HCT116 (cell line): ENCODE results near the gene ICOS. TPM values are rescaled to one million over a fixed set of nuclear protein-coding genes. Genes with fewer than 3 reads are reported as not detected.

Experiments
- ATAC-seq: fragments of 200-7000 bp; cut with Tn5 transposase; 2 replicates; pipeline ENCODE4 v1.9.1; 2020; ENCODE audit warnings: mild to moderate bottlenecking, moderate library complexity
- BruUV-seq: library from RNA; stranded (reverse); fragments of 400-500 nt; replicated peaks from 2 replicates; lab custom pipeline; 2021; lab: Mats Ljungman, UMichigan
- CTCF ChIA-PET: fragments of 300-600 bp; sonication (Branson Sonifier 250); formaldehyde crosslinking; loops from one replicate; lab custom pipeline; 2021; ENCODE audit warnings: antibody characterized with exemption; lab: Charles Lee
- POLR2A ChIA-PET: fragments of 300-600, 350-600 bp; sonication (Branson Sonifier 250); formaldehyde crosslinking; loops from one replicate; lab custom pipeline; 2021; ENCODE audit warnings: antibody characterized with exemption; lab: Charles Lee
- RAD21 ChIA-PET, 2 experiments: fragments of 300-600 bp; sonication (Branson Sonifier 250); formaldehyde crosslinking; loops; one replicate each; lab custom pipeline; 2023; ENCODE audit warnings: low total read pairs in 2 of 2; ENCODE audit not compliant: uncharacterized antibody in 2 of 2, unreplicated experiment in 2 of 2, low non-redundant PET in 1 of 2; lab: Charles Lee
- DNase-seq: peaks from one replicate; pipeline ENCODE4 v3.0.0-alpha.2; 2010; ENCODE audit warnings: low read depth, low spot score
- H2AFZ ChIP-seq: fragments of 200-600 bp; shearing (Covaris generic), sonication (generic); 2 replicates; pipeline ENCODE4 v1.6.1; 2017; ENCODE audit warnings: low read depth, mixed run types, mixed read lengths, antibody characterized with exemption, low read length; ENCODE audit not compliant: poor library complexity, severe bottlenecking
- H3K27ac ChIP-seq: 2 replicates; pipeline ENCODE4 v1.5.1; 2012; ENCODE audit warnings: low read depth, low read length
- H3K27me3 ChIP-seq: fragments of 200-600 bp; sonication (generic); 2 replicates; pipeline ENCODE4 v1.6.1; 2016; ENCODE audit warnings: mixed run types, low read length, mixed read lengths; ENCODE audit not compliant: insufficient read depth
- H3K36me3 ChIP-seq, 2 experiments: fragments of 200-500 bp in 1 of 2; fragments of 200-600 bp in 1 of 2; sonication (Bioruptor generic) in 1 of 2; sonication (generic) in 1 of 2; 2 replicates each; pipeline versions ENCODE4 v1.5.1 to v1.6.1; 2014 to 2016; ENCODE audit warnings: low read length in 2 of 2, inconsistent platforms in 1 of 2, mixed read lengths in 1 of 2, mixed run types in 1 of 2; ENCODE audit not compliant: insufficient read depth in 2 of 2, control insufficient read depth in 1 of 2
- H3K4me1 ChIP-seq, 2 experiments: fragments of 200-600 bp in 1 of 2; sonication (generic) in 1 of 2; 2 replicates each; pipeline versions ENCODE4 v1.5.1 to v1.6.1; 2012 to 2017; ENCODE audit warnings: low read length in 2 of 2, inconsistent platforms in 1 of 2, mild to moderate bottlenecking in 1 of 2, mixed read lengths in 1 of 2, mixed run types in 1 of 2, moderate library complexity in 1 of 2; ENCODE audit not compliant: insufficient read depth in 2 of 2, control insufficient read depth in 1 of 2
- H3K4me2 ChIP-seq: fragments of 200-600 bp; sonication (generic); 2 replicates; pipeline ENCODE4 v1.6.1; 2017; ENCODE audit warnings: mixed run types, low read length, mixed read lengths
- H3K4me3 ChIP-seq, 2 experiments: fragments of 200-600 bp in 1 of 2; sonication (generic) in 1 of 2; replicated peaks in 1 of 2; 2 replicates each; pipeline ENCODE4 v1.5.1; 2011 to 2016; ENCODE audit warnings: low read length in 2 of 2, control low read depth in 1 of 2, low read depth in 1 of 2, mild to moderate bottlenecking in 1 of 2, mixed read lengths in 1 of 2, mixed run types in 1 of 2
- H3K79me2 ChIP-seq: fragments of 200-600 bp; sonication (generic); 2 replicates; pipeline ENCODE4 v1.6.1; 2017; ENCODE audit warnings: mild to moderate bottlenecking, mixed run types, low read length, moderate library complexity, mixed read lengths; ENCODE audit not compliant: insufficient read depth
- H3K9ac ChIP-seq: fragments of 200-600 bp; sonication (generic); 2 replicates; pipeline ENCODE4 v1.6.1; 2016; ENCODE audit warnings: low read length, mixed read lengths
- H3K9me2 ChIP-seq: fragments of 200-600 bp; sonication (generic), shearing (Covaris generic); 2 replicates; pipeline ENCODE4 v1.6.1; 2017; ENCODE audit warnings: mixed run types, mild to moderate bottlenecking, moderate library complexity; ENCODE audit not compliant: insufficient read depth
- H3K9me3 ChIP-seq, 2 experiments: fragments of 200-500 bp in 1 of 2; fragments of 200-600 bp in 1 of 2; sonication (Bioruptor generic) in 1 of 2; sonication (generic) in 1 of 2; 2 replicates each; pipeline ENCODE4 v1.6.1; 2014 to 2017; ENCODE audit warnings: low read length in 2 of 2, mixed read lengths in 2 of 2, inconsistent platforms in 1 of 2, low read depth in 1 of 2, mild to moderate bottlenecking in 1 of 2, mixed run types in 1 of 2, moderate library complexity in 1 of 2; ENCODE audit not compliant: control insufficient read depth in 1 of 2, insufficient read depth in 1 of 2
- H4K20me1 ChIP-seq: fragments of 200-600 bp; sonication (generic), shearing (Covaris generic); 2 replicates; pipeline ENCODE4 v1.6.1; 2017; ENCODE audit warnings: mixed run types, mild to moderate bottlenecking, moderate library complexity; ENCODE audit not compliant: insufficient read depth
- CBX3 ChIP-seq: IDR thresholded peaks from 2 replicates; pipeline ENCODE4 v1.6.1; 2012; ENCODE audit warnings: low read depth
- EZH2phosphoT487 ChIP-seq: fragments of 200-600 bp; IDR thresholded peaks from 2 replicates; pipeline ENCODE4 v1.6.1; 2018; ENCODE audit warnings: antibody characterized with exemption, borderline replicate concordance
- FOSL1 ChIP-seq: IDR thresholded peaks from 2 replicates; pipeline ENCODE4 v1.6.1; 2012; ENCODE audit warnings: low read depth
- POLR2A ChIP-seq: IDR thresholded peaks from 2 replicates; pipeline ENCODE4 v1.7.0; 2011; ENCODE audit warnings: borderline replicate concordance; ENCODE audit not compliant: insufficient read depth, insufficient read length; ENCODE audit errors: extremely low read depth
- SP1 ChIP-seq: IDR thresholded peaks from 2 replicates; pipeline ENCODE4 v1.6.1; 2012; ENCODE audit warnings: low read depth
- SRF ChIP-seq: IDR thresholded peaks from 2 replicates; pipeline ENCODE4 v1.6.1; 2012; ENCODE audit warnings: low read depth
- TCF7L2 ChIP-seq: IDR thresholded peaks from 2 replicates; pipeline ENCODE4 v1.7.0; 2011; ENCODE audit warnings: borderline replicate concordance, inconsistent platforms; ENCODE audit not compliant: insufficient read depth, insufficient read length; ENCODE audit errors: extremely low read depth
- intact Hi-C: fragments of 100-400 bp; cut with micrococcal nuclease; formaldehyde crosslinking; loops from 2 replicates; pipeline ENCODE4 v1.10.0; 2022
- total RNA-seq: library from RNA; stranded (reverse); gene quantifications from one replicate; pipeline ENCODE4 v1.2.1, GENCODE V29; 2021; ENCODE audit not compliant: unreplicated experiment
- TF ChIP-seq, protein P1 (sequence below): IDR thresholded peaks from 2 replicates; pipeline ENCODE4 v1.6.1; 2012; ENCODE audit warnings: low read depth
- TF ChIP-seq, protein P2 (sequence below), 3 experiments: fragments of 200-600 bp in 1 of 3; sonication (generic) in 1 of 3; IDR thresholded peaks in 2 of 3; conservative IDR thresholded peaks in 1 of 3; 2 replicates each; pipeline ENCODE4 v1.5.1; 2012 to 2017; ENCODE audit warnings: low read depth in 2 of 3, low read length in 2 of 3, antibody characterized with exemption in 1 of 3, borderline replicate concordance in 1 of 3, control low read depth in 1 of 3, mild to moderate bottlenecking in 1 of 3, mixed read lengths in 1 of 3, mixed run types in 1 of 3, moderate library complexity in 1 of 3; ENCODE audit not compliant: insufficient read depth in 1 of 3

ICOS gene
- total RNA-seq, 1 experiment from 2014 or later: not detected

DNA sequence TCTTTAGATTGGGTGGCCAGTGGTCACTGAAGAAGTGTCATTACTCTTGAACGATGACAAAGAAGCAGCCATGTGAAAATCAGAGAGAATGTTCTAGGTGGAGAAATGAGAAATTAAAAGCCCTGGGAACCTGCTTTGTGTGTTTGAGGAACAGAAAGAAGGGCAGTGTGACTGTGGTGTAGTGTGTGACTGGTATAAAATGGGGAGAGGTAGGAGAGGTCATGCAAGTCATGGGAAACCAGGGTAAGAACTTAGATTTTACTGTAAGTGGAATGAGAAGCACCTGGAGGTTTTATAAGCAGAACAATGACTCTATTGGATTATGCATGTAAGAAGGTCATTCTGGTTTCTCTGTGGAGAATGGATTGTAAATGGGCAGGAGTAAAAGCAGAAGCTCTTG is 12.2 kb downstream of the ICOS start:
- DNase-seq (no peak), ATAC-seq (no peak)
- H4K20me1 ChIP-seq: no peaks in the 10 kb centered on the region
- H3K9me2 ChIP-seq: no peaks in the 10 kb centered on the region
- H3K27ac ChIP-seq: no peak overlapping the region
- no peak overlapping the region for H3K9ac ChIP-seq
- H3K4me1 ChIP-seq: no peaks in the 10 kb centered on the region
- H3K79me2 ChIP-seq: no peaks in the 10 kb centered on the region
- no peaks in the 10 kb centered on the region for H3K36me3 ChIP-seq
- intact Hi-C loops: no loop called here
- H3K9me3 ChIP-seq: no peaks in the 10 kb centered on the region
- no TSS peak for BruUV-seq
- no peak overlapping the region for H3K4me2 ChIP-seq
- TF ChIP-seq CBX3: no peak
- TF ChIP-seq, protein P1, sequence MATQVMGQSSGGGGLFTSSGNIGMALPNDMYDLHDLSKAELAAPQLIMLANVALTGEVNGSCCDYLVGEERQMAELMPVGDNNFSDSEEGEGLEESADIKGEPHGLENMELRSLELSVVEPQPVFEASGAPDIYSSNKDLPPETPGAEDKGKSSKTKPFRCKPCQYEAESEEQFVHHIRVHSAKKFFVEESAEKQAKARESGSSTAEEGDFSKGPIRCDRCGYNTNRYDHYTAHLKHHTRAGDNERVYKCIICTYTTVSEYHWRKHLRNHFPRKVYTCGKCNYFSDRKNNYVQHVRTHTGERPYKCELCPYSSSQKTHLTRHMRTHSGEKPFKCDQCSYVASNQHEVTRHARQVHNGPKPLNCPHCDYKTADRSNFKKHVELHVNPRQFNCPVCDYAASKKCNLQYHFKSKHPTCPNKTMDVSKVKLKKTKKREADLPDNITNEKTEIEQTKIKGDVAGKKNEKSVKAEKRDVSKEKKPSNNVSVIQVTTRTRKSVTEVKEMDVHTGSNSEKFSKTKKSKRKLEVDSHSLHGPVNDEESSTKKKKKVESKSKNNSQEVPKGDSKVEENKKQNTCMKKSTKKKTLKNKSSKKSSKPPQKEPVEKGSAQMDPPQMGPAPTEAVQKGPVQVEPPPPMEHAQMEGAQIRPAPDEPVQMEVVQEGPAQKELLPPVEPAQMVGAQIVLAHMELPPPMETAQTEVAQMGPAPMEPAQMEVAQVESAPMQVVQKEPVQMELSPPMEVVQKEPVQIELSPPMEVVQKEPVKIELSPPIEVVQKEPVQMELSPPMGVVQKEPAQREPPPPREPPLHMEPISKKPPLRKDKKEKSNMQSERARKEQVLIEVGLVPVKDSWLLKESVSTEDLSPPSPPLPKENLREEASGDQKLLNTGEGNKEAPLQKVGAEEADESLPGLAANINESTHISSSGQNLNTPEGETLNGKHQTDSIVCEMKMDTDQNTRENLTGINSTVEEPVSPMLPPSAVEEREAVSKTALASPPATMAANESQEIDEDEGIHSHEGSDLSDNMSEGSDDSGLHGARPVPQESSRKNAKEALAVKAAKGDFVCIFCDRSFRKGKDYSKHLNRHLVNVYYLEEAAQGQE: no peak
- TF ChIP-seq SP1: no peak
- TF ChIP-seq, protein P2, sequence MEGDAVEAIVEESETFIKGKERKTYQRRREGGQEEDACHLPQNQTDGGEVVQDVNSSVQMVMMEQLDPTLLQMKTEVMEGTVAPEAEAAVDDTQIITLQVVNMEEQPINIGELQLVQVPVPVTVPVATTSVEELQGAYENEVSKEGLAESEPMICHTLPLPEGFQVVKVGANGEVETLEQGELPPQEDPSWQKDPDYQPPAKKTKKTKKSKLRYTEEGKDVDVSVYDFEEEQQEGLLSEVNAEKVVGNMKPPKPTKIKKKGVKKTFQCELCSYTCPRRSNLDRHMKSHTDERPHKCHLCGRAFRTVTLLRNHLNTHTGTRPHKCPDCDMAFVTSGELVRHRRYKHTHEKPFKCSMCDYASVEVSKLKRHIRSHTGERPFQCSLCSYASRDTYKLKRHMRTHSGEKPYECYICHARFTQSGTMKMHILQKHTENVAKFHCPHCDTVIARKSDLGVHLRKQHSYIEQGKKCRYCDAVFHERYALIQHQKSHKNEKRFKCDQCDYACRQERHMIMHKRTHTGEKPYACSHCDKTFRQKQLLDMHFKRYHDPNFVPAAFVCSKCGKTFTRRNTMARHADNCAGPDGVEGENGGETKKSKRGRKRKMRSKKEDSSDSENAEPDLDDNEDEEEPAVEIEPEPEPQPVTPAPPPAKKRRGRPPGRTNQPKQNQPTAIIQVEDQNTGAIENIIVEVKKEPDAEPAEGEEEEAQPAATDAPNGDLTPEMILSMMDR (IDR thresholded peaks at IDR 0.05 in 2 of 3, conservative IDR thresholded peaks at IDR 0.05 in 1 of 3; ENCODE audit: borderline replicate concordance in 1 of 3, insufficient read depth in 1 of 3, low read depth in 2 of 3, low read length in 2 of 3): no peak
- TF ChIP-seq TCF7L2: no peak
- TF ChIP-seq FOSL1: no peak
- no peak for TF ChIP-seq EZH2phosphoT487
- no peak for TF ChIP-seq SRF
- no peak for TF ChIP-seq POLR2A
- ChIA-PET POLR2A (no interaction called here), RAD21 (no interaction called here), CTCF (no interaction called here)
- no peak overlapping the region for H2AFZ ChIP-seq
- H3K27me3 ChIP-seq: no peaks in the 10 kb centered on the region
- H3K4me3 ChIP-seq: no peak overlapping the region
